Caki2 (cell line): Measurements from ENCODE around the gene SORCS2. TPM values are rescaled to one million over a fixed set of nuclear protein-coding genes. Genes with fewer than 3 reads are reported as not detected.

Experiments
- DNase-seq: peaks from one replicate; pipeline ENCODE4 v3.0.0-alpha.2; 2015; ENCODE audit warnings: low read depth
- in situ Hi-C: cut with HindIII; loops from 2 replicates; pipeline ENCODE4 v1.10.0; 2016; ENCODE audit warnings: low sequenced_read_pairs, low pct_unique_long_range_greater_than_20kb, mixed read lengths
- total RNA-seq: library from RNA; depleted of rRNA; stranded (reverse); fragments of >200 nt; shearing (Covaris generic); gene quantifications from 2 replicates; pipeline ENCODE4 v1.2.3, GENCODE V29; 2014; ENCODE audit warnings: low replicate concordance

The SORCS2 gene
- total RNA-seq, 1 experiment from 2014 or later: 1.4 TPM

GRCh38 chr4:7377223-7377865 is 185.0 kb downstream of the SORCS2 start:
- DNase-seq: no peak
- in situ Hi-C loops: no loop called here

GRCh38 chr4:7379186-7379585 is 186.8 kb downstream of the SORCS2 start:
- no peak for DNase-seq
- in situ Hi-C loops: no loop called here

GRCh38 chr4:7379719-7380118 is 187.4 kb downstream of the SORCS2 start:
- in situ Hi-C loops: no loop called here
- no peak for DNase-seq

- in situ Hi-C loops: no loop called here
- no peak for DNase-seq
These were observed 189.0 kb downstream of the SORCS2 start for GRCh38 chr4:7381221-7381889.

- no peak for DNase-seq
- in situ Hi-C loops: no loop called here
These were observed 189.7 kb downstream of the SORCS2 start for GRCh38 chr4:7381890-7382633.

GRCh38 chr4:7382634-7383014 is 190.3 kb downstream of the SORCS2 start:
- no peak for DNase-seq
- in situ Hi-C loops: no loop called here

- no peak for DNase-seq
- in situ Hi-C loops: no loop called here
These were observed 190.9 kb downstream of the SORCS2 start for GRCh38 chr4:7383266-7383665.

- in situ Hi-C loops: no loop called here
These were observed 191.9 kb downstream of the SORCS2 start for GRCh38 chr4:7384003-7384928.

GRCh38 chr4:7384929-7385890 is 192.9 kb downstream of the SORCS2 start:
- no peak for DNase-seq
- in situ Hi-C loops: no loop called here

More at GRCh38 chr4:7384003-7384928, 191.9 kb downstream of the SORCS2 start:
- no peak for DNase-seq

- no peak for DNase-seq
- in situ Hi-C loops: no loop called here
These were observed 195.6 kb downstream of the SORCS2 start for GRCh38 chr4:7387925-7388324.

- no peak for DNase-seq
- in situ Hi-C loops: no loop called here
These were observed 196.3 kb downstream of the SORCS2 start for GRCh38 chr4:7388627-7389026.

GRCh38 chr4:7389101-7389701 is 196.9 kb downstream of the SORCS2 start:
- DNase-seq: no peak
- in situ Hi-C loops: no loop called here

GRCh38 chr4:7389719-7390118 is 197.4 kb downstream of the SORCS2 start:
- no peak for DNase-seq
- in situ Hi-C loops: no loop called here

GRCh38 chr4:7390336-7390735 is 198.0 kb downstream of the SORCS2 start:
- in situ Hi-C loops: no loop called here
- no peak for DNase-seq

- DNase-seq: no peak
- in situ Hi-C loops: no loop called here
These were observed 198.7 kb downstream of the SORCS2 start for GRCh38 chr4:7390906-7391636.

GRCh38 chr4:7391637-7392437 is 199.5 kb downstream of the SORCS2 start:
- in situ Hi-C loops: no loop called here

More at GRCh38 chr4:7391637-7392437, 199.5 kb downstream of the SORCS2 start:
- no peak for DNase-seq
